T-helper 9 cell (primary cell): ENCODE results near the gene FGF10.

Experiments
- DNase-seq: peaks from one replicate; pipeline ENCODE4 v3.0.0-alpha.2; 2020
- total RNA-seq, 2 donors: gene quantifications; one replicate each; lab custom pipeline; 2026; lab: John Stamatoyannopoulos, UW

Gene FGF10
- total RNA-seq: 0 reads per million in 2 donors

DNA sequence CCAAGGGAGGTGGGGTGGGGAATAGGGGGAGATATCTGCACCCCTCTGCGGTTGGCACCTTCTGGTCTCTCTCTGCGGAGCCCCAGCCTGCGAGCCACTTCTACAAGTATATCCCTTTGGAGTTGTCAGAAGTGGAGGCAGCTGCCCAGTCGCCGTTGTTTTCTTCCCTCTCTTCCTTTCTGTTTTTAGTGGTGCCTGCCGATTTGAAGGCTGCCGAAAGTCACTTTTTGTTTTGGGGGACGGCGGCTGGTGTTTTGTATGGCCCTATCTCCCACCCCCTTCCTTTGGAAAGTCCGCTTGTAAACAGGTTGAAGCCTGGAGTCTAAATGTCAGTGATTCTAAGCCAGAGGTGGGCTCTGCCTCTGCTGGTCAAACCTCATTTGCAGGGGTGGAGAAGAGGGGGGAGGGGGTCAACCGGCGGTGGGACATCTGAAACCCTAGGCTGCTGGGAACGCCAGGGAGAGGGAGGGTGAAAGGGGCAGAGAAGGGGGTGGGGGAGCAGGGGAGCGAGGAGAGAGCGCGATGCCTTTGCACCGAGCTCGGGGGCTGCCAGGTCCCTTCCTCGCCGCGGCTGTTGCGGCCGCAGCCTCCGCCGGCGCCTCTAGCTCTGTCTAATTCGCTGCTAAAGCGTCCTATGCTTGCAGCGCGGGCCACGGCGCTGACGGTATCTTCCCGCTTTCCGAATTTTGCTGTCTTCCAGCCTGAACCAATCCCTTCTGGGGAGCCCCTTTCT, at the start of gene FGF10:
FGF10 (minus strand) TSS at position 331 of the 733 bp plus-strand sequence. CDS start 738 bp downstream, outside the sequence.
- no peak for DNase-seq

GRCh38 chr5:44426944-44427343, 37.7 kb upstream of the FGF10 start:
- no peak for DNase-seq

DNA sequence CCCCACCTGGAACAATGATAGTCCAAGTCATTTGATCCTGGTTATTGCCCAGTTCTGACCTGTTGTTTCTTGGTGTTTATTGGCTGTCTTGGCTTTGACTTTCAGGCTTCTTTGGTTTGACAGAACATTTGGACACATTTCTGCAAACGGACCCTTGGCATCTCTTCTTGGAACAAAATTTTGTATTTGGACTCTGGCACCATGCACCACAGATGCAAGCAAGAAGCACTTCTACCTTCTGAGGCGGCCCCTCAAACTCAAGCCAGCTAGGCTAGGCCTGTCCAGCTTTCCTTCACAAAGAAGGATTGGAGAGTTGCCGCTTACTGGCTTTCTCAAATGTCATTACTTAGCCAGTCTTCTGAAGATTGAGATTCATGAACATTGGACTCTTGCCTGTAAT, 23.1 kb upstream of the FGF10 start:
- DNase-seq: no peak

DNA sequence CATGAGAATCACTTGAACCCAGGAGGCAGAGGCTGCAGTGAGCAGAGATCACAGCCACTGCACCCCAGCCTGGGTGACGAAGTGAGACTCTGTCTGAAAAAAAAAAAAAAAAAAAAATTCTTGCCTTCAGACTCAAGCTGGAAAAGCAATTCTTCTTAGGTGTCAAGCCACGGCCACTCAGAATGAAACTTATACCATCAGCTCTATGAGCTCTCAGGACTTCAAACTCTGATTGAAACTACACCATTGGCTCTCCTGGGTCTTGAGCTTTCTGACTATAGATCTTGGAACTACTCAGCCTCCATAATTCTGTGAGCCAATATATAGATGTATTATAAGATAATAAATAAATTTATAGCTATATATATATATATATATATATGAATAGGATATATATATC, 12.9 kb upstream of the FGF10 start:
- DNase-seq: no peak

- DNase-seq: no peak
Measured at GRCh38 chr5:44401611-44402010, 12.4 kb upstream of the FGF10 start.

DNA sequence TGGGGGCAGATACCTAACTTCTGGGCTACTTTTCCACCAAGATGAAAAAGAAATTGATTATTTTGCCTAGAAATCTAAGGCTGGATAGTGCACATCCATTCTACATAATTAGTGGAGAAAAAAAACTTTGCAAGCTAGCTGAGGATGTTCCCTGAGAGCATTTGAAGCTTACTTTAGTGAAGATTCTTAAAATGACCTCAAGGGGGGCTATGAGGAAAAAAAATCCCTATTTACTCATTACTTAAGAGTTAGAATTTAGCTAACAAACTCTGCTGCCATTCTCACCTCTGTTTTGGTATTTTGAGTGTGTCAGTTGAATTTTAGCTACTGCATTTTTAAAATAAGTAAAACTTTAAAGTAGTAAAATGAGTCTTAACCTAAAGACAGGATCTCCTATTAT, 9.2 kb upstream of the FGF10 start:
- DNase-seq: no peak

DNA sequence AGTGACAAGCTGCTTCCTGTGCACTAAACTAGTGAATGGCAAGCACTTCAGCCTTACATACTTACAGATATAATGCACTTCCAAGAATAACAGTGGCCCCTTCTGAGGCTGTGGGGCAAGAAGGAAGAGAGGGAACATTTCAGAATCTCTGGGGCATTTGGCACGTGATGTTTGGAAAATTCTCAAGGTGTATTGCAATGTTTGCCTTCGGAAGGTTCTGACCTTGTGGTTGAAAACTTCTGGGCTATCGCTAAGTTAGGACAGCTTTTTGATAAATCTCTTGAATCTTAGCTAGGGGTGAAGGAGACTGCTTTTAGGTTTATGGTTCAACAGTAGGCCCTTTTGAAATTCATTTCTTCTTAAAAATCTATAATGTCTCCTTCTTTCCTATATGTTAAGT, 7.1 kb upstream of the FGF10 start:
- no peak for DNase-seq

GRCh38 chr5:44390351-44390750, 1.1 kb upstream of the FGF10 start:
- no peak for DNase-seq

DNA sequence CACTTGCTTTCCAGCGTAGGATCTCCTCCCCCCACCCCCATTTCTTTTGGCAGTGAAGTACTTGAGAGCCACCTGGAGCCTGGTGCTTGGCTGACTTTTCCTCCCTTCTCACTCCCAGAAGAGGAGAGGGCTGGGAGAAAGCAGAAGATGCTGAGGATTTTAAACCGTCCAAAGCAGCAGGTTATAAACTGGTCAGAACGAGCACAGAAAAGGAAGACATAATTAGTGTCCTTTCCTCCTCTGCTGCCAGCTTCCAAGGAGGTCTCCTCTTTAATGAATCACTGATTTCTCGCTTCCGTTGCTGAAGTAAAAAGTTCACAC, 563 bp upstream of the FGF10 start:
- DNase-seq: no peak

DNA sequence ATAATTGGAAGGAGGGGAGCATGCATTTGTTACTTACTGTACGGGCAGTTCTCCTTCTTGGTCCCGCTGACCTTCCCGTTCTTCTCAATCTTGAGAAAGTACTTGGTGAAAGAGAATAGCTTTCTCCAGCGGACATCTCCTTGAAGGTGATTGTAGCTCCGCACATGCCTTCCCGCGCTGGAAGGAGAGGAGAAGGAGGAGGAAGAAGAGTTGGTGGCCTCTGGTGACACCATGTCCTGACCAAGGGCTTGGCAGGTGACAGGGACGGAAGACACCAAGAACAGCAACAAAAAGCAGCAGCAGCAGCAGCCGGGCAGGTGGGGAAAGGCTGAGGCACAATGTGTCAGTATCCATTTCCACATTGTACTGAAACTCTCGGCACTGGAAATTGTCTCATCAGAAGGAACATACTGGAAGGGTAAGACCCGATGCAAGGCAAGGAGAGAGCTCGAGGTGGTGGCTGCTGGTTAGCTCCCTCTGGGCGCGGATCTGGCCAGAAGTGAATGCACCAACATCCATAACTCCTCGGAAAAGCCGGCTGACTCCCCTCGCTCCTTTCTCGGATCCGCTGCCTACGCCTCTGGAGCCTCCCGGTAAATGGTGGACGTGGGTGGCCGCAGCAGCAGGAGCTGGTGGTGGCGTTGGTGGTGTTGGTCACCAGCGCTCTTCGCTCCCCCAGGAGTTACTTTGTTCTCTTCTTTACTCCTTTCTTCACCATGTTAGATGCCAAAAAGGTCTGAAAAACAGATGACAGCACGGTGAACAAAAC, 715 bp downstream of the FGF10 start:
- no peak for DNase-seq

GRCh38 chr5:44387921-44388320, 1.3 kb downstream of the FGF10 start:
- no peak for DNase-seq

DNA sequence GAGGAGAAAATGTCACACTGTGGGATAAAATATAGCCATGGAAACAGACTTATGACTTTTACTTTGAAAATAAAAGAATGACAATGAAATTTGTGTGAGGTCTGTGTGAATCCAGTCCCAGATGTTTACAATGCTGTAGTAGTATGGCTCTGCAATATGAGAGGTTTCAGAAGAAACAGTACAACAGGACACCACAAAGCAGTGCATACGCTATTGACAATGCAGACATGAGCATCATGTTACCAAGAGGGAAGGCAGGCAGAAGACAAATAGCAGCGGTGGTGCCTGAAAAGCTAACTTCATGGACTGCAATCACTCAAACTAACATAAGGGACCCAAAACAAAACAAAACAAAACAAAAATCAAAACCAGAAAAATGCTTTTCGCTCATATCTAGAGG, 1.8 kb downstream of the FGF10 start:
- no peak for DNase-seq

DNA sequence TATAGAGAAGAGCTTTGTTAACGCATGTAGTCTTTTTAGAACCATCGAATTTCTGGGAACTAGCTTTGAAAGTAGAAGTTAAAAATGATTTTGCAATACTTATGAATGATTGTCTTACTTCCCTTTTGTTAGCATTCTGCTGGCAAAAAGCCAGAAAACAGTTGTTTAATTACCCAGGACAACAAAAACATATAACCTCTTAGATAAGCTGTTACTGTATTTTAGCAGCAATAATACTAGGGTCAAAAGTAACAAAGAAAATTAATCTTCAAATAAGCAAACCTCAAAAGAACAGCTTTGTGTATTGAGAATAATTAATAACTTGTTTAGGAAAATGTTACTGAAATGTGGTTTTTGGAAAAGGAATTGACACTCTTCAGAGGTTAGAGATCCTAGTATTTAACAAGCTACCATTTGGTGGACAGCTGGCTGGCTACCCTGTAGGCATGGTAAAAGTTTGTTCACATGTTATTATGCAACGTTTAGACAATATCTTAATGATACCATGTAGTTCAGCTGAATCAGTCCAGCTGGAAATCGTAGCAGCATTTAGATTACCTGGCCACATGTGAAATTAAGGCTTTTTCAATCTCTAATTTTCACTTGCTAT, 3.8 kb downstream of the FGF10 start:
- no peak for DNase-seq

DNA sequence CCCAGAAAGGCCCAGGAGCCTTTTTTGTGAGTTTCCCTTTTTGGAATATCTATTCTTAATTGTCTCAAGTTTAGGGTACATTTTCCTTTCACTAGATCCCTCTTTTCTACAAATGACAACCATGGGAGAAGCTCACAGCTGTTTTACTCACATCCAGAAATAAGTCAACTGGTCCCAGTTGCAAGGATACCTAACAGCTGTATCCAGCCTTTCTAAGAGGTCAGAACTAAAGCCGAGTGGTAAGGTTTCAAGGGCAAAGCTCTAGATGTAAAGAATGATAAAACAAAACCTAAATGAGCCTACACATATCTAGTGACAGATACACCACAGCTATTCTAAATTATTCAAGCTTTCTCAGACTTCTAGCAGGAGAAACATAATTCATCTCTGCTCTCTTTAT, 4.4 kb downstream of the FGF10 start:
- no peak for DNase-seq

DNA sequence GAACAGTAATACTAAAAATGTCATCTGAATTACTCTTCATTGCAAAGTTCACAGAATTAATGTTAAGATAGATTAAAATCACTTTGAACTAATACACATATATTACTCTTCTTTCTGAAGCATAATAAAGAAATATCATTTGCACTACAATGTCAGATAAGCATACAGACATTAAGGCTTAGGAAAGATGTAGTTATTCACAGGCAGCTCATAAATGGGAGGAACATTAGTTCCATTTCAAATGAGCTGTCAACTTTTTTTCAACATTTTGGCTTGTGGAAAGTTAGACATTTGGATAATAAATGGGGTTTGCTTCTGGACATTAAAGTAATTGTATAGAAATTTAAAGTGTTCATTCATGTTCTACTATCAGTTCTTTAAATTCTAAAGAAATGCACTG, 6.3 kb downstream of the FGF10 start:
- no peak for DNase-seq

DNA sequence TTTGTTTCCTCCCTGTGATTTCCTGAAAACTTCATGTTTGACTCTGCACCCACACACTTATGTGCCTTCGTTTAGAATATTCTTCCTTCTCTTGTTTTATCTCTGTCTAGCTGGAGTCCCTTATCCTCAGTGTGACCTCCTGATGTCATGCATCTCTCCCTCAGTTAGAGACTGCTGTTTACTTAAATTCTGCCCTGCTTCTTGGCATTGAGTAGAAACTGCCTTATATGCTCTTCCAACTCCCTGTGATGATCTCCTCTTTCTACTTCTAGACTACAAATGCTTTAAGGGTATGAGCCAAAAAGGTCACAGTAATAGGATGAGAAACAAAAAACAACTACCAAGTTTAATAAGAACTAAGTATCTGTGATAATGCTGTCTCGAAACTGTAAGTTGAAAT, 12.2 kb downstream of the FGF10 start:
- DNase-seq: no peak

DNA sequence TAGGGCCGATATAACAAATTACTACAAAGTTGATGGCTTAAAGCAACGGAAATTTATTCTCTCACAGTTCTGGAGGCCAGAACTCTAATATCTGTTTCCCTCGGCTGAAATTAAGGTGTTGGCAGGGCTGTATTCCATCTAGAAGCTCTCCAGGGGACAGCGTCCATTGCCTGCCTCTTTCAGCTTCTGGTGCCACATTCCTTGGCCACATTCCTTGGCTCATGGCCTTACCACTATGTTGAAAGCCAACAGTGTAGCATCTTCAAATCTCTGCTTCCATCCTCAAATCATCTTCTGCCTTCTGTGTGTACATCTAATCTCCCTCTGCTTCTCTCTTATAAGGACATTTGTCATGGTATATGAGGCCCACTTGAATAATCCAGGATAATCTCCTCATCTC, 17.2 kb downstream of the FGF10 start:
- no peak for DNase-seq

DNA sequence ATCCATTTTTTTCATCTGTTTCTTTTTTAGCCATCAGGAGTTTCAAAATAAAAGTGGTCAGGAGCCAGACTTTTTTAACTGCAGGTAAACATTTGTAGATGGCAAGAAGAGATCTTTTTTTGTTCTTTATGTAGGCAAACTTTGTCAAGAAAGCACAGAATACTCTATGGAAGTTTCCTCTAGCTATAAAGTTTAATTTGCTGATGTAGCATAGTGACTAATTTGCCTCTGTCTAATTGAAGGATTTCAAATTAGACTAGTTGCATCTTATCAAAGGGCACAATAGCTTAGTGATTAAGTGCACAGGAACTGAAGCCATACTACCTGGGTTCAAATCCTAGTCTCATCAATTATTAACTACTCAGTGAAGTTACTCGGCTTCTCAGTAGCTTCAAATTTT, 22.0 kb downstream of the FGF10 start:
- DNase-seq: no peak

DNA sequence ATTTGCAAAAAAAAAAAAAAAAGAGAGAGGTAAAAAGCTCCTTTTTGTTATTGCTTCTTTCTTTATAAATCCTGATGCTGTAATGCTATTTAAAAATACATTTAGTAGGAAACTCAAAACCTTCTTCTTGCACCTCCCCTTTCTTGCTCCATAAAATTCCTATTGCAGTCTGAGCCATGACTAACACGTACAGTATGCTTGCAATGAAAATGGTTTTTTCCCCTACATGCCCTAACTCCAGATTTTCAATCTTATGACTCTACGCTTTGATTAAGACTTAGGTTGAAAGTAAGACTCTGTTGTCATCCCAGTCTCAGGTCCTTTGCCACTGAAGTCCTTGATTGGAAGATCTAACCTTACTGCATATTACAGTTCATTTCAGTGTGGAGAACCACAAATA, 23.9 kb downstream of the FGF10 start:
- DNase-seq: no peak

DNA sequence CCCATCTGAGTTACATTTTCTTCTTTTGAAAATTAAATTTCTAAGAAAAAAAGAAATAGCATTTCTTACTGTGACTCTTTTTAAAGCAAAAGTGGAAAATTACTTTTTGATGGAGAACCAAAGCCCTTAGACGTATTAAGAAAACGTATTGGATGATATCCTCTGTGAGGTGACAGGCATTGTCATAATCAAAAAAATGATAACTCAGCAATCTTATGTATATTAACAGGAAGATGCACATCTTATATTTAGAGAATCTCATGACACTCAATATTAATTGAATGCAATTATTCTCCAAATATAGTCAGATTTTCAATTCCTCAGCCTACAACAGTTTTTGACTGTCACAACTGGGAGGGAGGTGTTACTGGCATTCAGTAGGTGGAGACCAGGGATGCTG, 25.1 kb downstream of the FGF10 start:
- no peak for DNase-seq

DNA sequence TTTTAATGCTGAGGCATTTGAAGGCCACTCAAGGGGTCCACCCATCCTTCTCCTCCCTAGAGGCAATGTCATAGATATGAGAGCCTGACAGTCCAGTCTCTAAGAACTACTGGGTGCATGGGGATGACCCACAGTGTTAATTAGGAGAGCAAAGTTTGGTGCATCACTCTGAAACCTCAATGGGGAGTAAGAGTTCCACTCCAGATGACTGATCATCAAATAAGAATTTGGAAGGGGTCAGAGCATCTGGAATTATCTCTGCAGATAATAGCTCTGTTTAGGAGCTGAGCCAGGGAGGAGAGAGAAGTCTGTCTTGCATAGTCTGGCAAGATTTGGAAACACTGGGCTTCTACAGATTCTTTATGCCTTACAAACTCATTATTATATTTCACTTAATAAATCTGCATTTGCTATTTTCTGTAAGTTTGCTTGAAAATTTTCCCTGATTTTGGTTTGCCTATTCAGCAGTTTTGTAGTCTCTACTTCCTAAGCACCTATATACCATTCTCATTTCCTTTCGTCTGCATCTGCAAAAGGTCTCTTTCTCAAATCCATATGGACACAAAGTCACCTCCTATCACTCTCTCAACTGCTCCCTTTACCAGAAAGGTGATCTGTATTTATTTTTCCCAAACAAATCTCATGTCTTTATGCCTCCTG, 27.7 kb downstream of the FGF10 start:
- no peak for DNase-seq

GRCh38 chr5:44360919-44361318, 28.3 kb downstream of the FGF10 start:
- DNase-seq: no peak

DNA sequence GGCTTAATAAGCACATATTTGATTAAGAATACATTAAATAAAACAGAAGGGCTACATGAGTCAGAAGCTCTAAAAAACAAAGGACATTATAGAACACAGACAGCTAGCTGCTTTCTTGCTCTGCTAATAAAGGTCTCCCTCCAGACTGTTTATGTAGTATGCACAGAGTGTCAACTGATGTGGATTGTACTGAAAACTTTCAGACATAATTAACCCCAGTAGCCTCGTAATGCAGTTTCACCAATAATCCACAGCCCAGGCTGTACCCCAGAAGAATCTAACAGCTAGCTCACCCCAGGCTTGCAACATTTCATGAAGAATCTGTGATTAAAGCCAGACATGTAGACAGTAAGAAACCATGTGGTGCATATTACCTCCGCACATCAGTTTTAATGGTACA, 30.8 kb downstream of the FGF10 start:
- DNase-seq: no peak

- DNase-seq: no peak
Measured at GRCh38 chr5:44356231-44356630, 33.0 kb downstream of the FGF10 start.
